GM12878 (cell line): ENCODE measurements around the gene ZNF17. TPM values are rescaled to one million over a fixed set of nuclear protein-coding genes. Genes with fewer than 3 reads are reported as not detected.

ENCODE experiments used
- ATAC-seq: fragments of 200-7000 bp; cut with Tn5 transposase; 3 replicates; pipeline ENCODE4 v1.9.1; 2020; ENCODE audit warnings: mild to moderate bottlenecking, moderate library complexity
- BruUV-seq: library from RNA; stranded (reverse); fragments of 400-500 nt; replicated peaks from 2 replicates; lab custom pipeline; 2021; lab: Mats Ljungman, UMichigan
- CTCF ChIA-PET: fragments of 300-600 bp; sonication (Branson Sonifier 250); formaldehyde crosslinking; extraction: SDS; loops from one replicate; lab custom pipeline; 2021; ENCODE audit warnings: inconsistent platforms; lab: Yijun Ruan, JAX
- POLR2A ChIA-PET: fragments of 350-600 bp; formaldehyde crosslinking; extraction: SDS; loops from one replicate; lab custom pipeline; 2021; ENCODE audit warnings: inconsistent platforms; lab: Charles Lee
- RAD21 ChIA-PET: fragments of 300-600 bp; sonication (Branson Sonifier 250); formaldehyde crosslinking; loops from one replicate; lab custom pipeline; 2023; ENCODE audit warnings: antibody characterized with exemption; ENCODE audit not compliant: unreplicated experiment; lab: Charles Lee
- SMC1A ChIA-PET: fragments of 300-600 bp; sonication (Branson Sonifier 250); formaldehyde crosslinking; loops from one replicate; lab custom pipeline; 2023; ENCODE audit not compliant: unreplicated experiment, uncharacterized antibody; lab: Charles Lee
- DNase-seq: peaks from one replicate; pipeline ENCODE4 v3.0.0-alpha.2; 2011; ENCODE audit warnings: low read depth, low spot score
- FAIRE-seq: peaks from 3 replicates; lab custom pipeline; 2011; peaks lifted over from hg19 to GRCh38; lab: Jason Lieb, UNC
- H2AFZ ChIP-seq: 2 replicates; pipeline ENCODE4 v1.6.0; 2011; ENCODE audit warnings: low read depth, low read length, control low read depth; ENCODE audit not compliant: control insufficient read depth
- H3K27ac ChIP-seq: 2 replicates; pipeline ENCODE4 v1.5.1; 2011; ENCODE audit warnings: control low read depth; ENCODE audit not compliant: control insufficient read depth, insufficient read depth
- H3K27me3 ChIP-seq, 2 experiments: replicated peaks in 1 of 2; 2 replicates each; pipeline versions ENCODE4 v1.6.0 to v1.6.1; 2011; ENCODE audit warnings: low read length in 1 of 2; ENCODE audit not compliant: control insufficient read depth in 2 of 2, insufficient read depth in 2 of 2
- H3K36me3 ChIP-seq, 2 experiments: 2 replicates each; pipeline ENCODE4 v1.5.1; 2011; ENCODE audit warnings: low read length in 1 of 2; ENCODE audit not compliant: control insufficient read depth in 2 of 2, insufficient read depth in 2 of 2
- H3K4me1 ChIP-seq: 2 replicates; pipeline ENCODE4 v1.6.1; 2011; ENCODE audit warnings: mild to moderate bottlenecking, low read length, moderate library complexity, mixed read lengths; ENCODE audit not compliant: control insufficient read depth, insufficient read depth
- H3K4me2 ChIP-seq: 2 replicates; pipeline ENCODE4 v1.6.0; 2011; ENCODE audit warnings: control low read depth; ENCODE audit not compliant: control insufficient read depth, insufficient read depth
- H3K4me3 ChIP-seq: fragments of 200-600 bp; sonication (generic); 2 replicates; pipeline ENCODE4 v1.5.1; 2016
- H3K79me2 ChIP-seq: 2 replicates; pipeline ENCODE4 v1.6.0; 2011; ENCODE audit warnings: low read length; ENCODE audit not compliant: control insufficient read depth, insufficient read depth
- H3K9ac ChIP-seq: 2 replicates; pipeline ENCODE4 v1.8.0; 2011; ENCODE audit warnings: low read length, control low read depth, mixed read lengths; ENCODE audit not compliant: control insufficient read depth, insufficient read depth
- H3K9me3 ChIP-seq: replicated peaks from 3 replicates; pipeline ENCODE4 v1.5.1; 2011; ENCODE audit warnings: mild to moderate bottlenecking, low read length; ENCODE audit not compliant: control insufficient read depth, insufficient read depth
- H4K20me1 ChIP-seq: 2 replicates; pipeline ENCODE4 v1.6.0; 2011; ENCODE audit not compliant: control insufficient read depth, insufficient read depth
- BHLHE40 ChIP-seq, 2 experiments: fragments of 450-650 bp in 1 of 2; IDR thresholded peaks; 2 replicates each; pipeline ENCODE4 v1.6.1; 2011 to 2017; ENCODE audit warnings: low read depth in 2 of 2, borderline replicate concordance in 1 of 2, improper control_type of control experiment in 1 of 2, low read length in 1 of 2, mild to moderate bottlenecking in 1 of 2
- DPF2 ChIP-seq: fragments of 450-650 bp; IDR thresholded peaks from 2 replicates; pipeline ENCODE4 v1.6.1; 2017; ENCODE audit warnings: mild to moderate bottlenecking
- ETV6 ChIP-seq, 2 experiments: fragments of 450-650 bp in 1 of 2; IDR thresholded peaks in 1 of 2; conservative IDR thresholded peaks in 1 of 2; 2 replicates each; pipeline ENCODE4 v1.6.1; 2014; ENCODE audit warnings: antibody characterized with exemption in 1 of 2, borderline replicate concordance in 1 of 2, low read depth in 1 of 2, mild to moderate bottlenecking in 1 of 2, moderate library complexity in 1 of 2
- IKZF2 ChIP-seq, 2 experiments: fragments of 450-650 bp; IDR thresholded peaks; 2 replicates each; pipeline ENCODE4 v1.6.1; 2017; ENCODE audit warnings: mild to moderate bottlenecking in 2 of 2, moderate library complexity in 2 of 2
- KAT2A ChIP-seq: conservative IDR thresholded peaks from 2 replicates; pipeline ENCODE4 v1.6.1; 2011; ENCODE audit warnings: low read depth, low read length; ENCODE audit not compliant: control insufficient read depth
- MTA3 ChIP-seq: IDR thresholded peaks from 2 replicates; pipeline ENCODE4 v1.6.1; 2012; ENCODE audit warnings: low read length, inconsistent platforms, borderline replicate concordance
- NFXL1 ChIP-seq: fragments of 450-650 bp; IDR thresholded peaks from 2 replicates; pipeline ENCODE4 v1.6.1; 2017; ENCODE audit warnings: antibody characterized with exemption, mild to moderate bottlenecking, borderline replicate concordance
- NR2C1 ChIP-seq: fragments of 450-650 bp; IDR thresholded peaks from 2 replicates; pipeline ENCODE4 v1.6.1; 2017; ENCODE audit warnings: antibody characterized with exemption, mild to moderate bottlenecking, moderate library complexity
- PKNOX1 ChIP-seq: fragments of 450-650 bp; IDR thresholded peaks from 2 replicates; pipeline ENCODE4 v1.6.1; 2016; ENCODE audit warnings: mild to moderate bottlenecking
- RELB ChIP-seq: fragments of 450-650 bp; IDR thresholded peaks from 2 replicates; pipeline ENCODE4 v1.6.1; 2017; ENCODE audit warnings: low read depth, mild to moderate bottlenecking, moderate library complexity
- ZSCAN29 ChIP-seq: fragments of 450-650 bp; IDR thresholded peaks from 2 replicates; pipeline ENCODE4 v1.6.1; 2017; ENCODE audit warnings: mild to moderate bottlenecking, moderate library complexity
- WGBS: methylation state at CpG from one replicate; pipeline ENCODE4 v1.1.6; 2016; ENCODE audit warnings: low lambda C conversion rate; ENCODE audit not compliant: insufficient replicate concordance, insufficient coverage; ENCODE audit errors: missing lambda C conversion rate; 5-methylcytosine and 5-hydroxymethylcytosine counted together
- in situ Hi-C: fragments of 300-500 bp; cut with MboI; formaldehyde crosslinking; loops from 9 replicates; pipeline ENCODE4 v1.14.3; 2018; ENCODE audit warnings: mixed read lengths
- intact Hi-C: fragments of 100-400 bp; cut with micrococcal nuclease; formaldehyde crosslinking; loops from one replicate; pipeline ENCODE4 v1.14.2; 2022; ENCODE audit not compliant: unreplicated experiment
- polyA plus RNA-seq, 11 experiments: library from polyadenylated mRNA; depleted of rRNA in 4 of 11; unstranded in 6 of 11; stranded (reverse) in 5 of 11; fragments of >200 nt; fragmentation: Nextera tagmentation in 4 of 11; fragmentation: Illumina TruSeq in 1 of 11; extraction: Ambion mirVana in 4 of 11; extraction: Trizol in 1 of 11; gene quantifications; 1 replicate in 1 of 11; 2 replicates in 10 of 11; pipeline versions ENCODE4 v1.2.1 to v1.2.3, GENCODE V29; 2011 to 2016; ENCODE audit warnings: inconsistent platforms in 2 of 11, missing spikeins in 2 of 11, low read depth in 1 of 11
- total RNA-seq, 4 experiments: library from RNA; depleted of rRNA in 3 of 4; stranded (reverse); fragments of >200 nt in 3 of 4; fragmentation: Illumina TruSeq in 1 of 4; extraction: Trizol in 1 of 4; gene quantifications; 2 replicates each; pipeline versions ENCODE4 v1.2.1 to v1.2.3, GENCODE V29; 2013 to 2021
- TF ChIP-seq, protein P1 (sequence below): IDR thresholded peaks from 2 replicates; pipeline ENCODE4 v1.6.1; 2012; ENCODE audit warnings: low read depth, low read length, improper control_type of control experiment
- TF ChIP-seq, protein P2 (sequence below): fragments of 450-650 bp; formaldehyde crosslinking; IDR thresholded peaks from 2 replicates; pipeline ENCODE4 v1.4.0; 2022; ENCODE audit warnings: mild to moderate bottlenecking, moderate library complexity

The ZNF17 gene
- total and polyA plus RNA-seq, 10 of the 15 experiments (the other 5 are each of a cell fraction or from before 2014, with no cell fraction given): 4.4 to 11.3 (median 7.8) TPM

- TF ChIP-seq, protein P1, sequence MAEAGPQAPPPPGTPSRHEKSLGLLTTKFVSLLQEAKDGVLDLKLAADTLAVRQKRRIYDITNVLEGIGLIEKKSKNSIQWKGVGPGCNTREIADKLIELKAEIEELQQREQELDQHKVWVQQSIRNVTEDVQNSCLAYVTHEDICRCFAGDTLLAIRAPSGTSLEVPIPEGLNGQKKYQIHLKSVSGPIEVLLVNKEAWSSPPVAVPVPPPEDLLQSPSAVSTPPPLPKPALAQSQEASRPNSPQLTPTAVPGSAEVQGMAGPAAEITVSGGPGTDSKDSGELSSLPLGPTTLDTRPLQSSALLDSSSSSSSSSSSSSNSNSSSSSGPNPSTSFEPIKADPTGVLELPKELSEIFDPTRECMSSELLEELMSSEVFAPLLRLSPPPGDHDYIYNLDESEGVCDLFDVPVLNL: no peak
- TF ChIP-seq KAT2A: no peak
- no peak for TF ChIP-seq BHLHE40 (IDR thresholded peaks at IDR 0.05; ENCODE audit: borderline replicate concordance in 1 of 2, low read depth in 2 of 2, low read length in 1 of 2)
- no peak for TF ChIP-seq NR2C1
- TF ChIP-seq ZSCAN29: no peak
Measured at GRCh38 chr19:57398868-57399267, 12.1 kb upstream of the ZNF17 start (continued).

DNA sequence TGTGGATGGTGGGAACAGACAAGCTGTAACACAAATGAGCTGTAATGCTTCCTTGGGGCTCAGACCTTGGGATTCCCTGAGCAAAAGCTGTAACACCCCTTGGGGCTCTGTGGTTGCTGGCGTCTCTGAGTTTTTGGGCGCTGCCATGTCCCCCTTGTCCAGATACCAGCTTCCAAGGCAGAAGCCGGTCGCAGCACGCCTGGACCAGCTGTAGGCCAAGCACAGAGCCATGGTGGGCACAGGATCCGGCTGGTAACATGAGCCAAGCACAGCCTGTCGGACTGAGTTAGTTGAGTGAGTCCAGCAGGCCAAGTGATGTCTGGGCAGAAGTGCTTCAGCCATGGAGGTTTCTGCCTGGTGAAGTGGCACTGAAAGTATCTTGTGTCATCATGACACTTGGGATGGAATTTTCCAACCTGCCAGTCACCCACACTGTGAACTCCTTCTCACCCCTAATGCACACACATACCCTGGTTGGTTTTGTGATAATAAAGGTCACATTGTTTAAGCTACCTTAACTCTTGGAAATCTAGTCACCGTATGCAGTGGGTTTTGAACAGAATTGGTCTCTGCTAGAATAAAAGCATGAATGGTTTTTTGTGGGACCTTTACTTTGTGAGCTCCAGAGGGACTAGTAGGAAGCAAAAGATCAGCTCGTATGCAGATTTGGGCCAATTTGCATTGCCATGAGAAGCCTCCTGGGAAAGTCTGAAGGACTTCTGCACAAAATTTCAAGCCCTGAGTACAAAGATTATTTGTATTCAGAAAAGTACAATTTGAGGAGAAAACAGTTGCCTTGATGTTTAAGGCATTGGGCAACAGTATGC lies 7.0 kb upstream of the ZNF17 start:
- FAIRE-seq: no peak
- no peak for TF ChIP-seq ETV6 (conservative IDR thresholded peaks at IDR 0.05 in 1 of 2, IDR thresholded peaks at IDR 0.05 in 1 of 2; ENCODE audit: borderline replicate concordance in 1 of 2, low read depth in 1 of 2)
- no peak for TF ChIP-seq PKNOX1
- no peak for TF ChIP-seq RELB
- no peak for TF ChIP-seq MTA3
- TF ChIP-seq IKZF2 (IDR thresholded peaks at IDR 0.05): no peak
- no peak for TF ChIP-seq DPF2
- TF ChIP-seq, protein P2, sequence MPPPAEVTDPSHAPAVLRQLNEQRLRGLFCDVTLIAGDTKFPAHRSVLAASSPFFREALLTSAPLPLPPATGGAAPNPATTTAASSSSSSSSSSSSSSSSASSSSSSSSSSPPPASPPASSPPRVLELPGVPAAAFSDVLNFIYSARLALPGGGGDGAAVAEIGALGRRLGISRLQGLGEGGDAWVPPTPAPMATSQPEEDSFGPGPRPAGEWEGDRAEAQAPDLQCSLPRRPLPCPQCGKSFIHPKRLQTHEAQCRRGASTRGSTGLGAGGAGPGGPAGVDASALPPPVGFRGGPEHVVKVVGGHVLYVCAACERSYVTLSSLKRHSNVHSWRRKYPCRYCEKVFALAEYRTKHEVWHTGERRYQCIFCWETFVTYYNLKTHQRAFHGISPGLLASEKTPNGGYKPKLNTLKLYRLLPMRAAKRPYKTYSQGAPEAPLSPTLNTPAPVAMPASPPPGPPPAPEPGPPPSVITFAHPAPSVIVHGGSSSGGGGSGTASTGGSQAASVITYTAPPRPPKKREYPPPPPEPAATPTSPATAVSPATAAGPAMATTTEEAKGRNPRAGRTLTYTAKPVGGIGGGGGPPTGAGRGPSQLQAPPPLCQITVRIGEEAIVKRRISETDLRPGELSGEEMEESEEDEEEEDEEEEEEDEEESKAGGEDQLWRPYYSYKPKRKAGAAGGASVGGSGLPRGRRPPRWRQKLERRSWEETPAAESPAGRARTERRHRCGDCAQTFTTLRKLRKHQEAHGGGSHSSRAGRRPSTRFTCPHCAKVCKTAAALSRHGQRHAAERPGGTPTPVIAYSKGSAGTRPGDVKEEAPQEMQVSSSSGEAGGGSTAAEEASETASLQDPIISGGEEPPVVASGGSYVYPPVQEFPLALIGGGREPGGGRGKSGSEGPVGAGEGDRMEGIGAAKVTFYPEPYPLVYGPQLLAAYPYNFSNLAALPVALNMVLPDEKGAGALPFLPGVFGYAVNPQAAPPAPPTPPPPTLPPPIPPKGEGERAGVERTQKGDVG (CRISPR knock-in tag): no peak
- TF ChIP-seq NFXL1: no peak

More for the DNA sequence above, 7.0 kb upstream of the ZNF17 start:
- H3K4me2 ChIP-seq: no peak overlapping the region
- H3K4me3 ChIP-seq: no peak overlapping the region
- WGBS: 93% methylated on average over 9 of the region's 9 CpGs
- BruUV-seq: no TSS peak
- intact Hi-C loops (loop anchor here (10.0 kb wide), 1 partner anchor 481 kb away; the partner anchor contains the start of gene ZNF814), in situ Hi-C loops (no loop called here)
- H3K9me3 ChIP-seq: no peaks in the 10 kb centered on the region; the same call in 1 of the 3 replicates
- H4K20me1 ChIP-seq: no peaks in the 10 kb centered on the region
- H3K27ac ChIP-seq: no peak overlapping the region
- ChIA-PET CTCF (interaction anchor here (0.7 to 3.1 kb wide), 4 partner anchors 10 to 23 kb away, joined by 3 to 8 read pairs (median 4); no protein-coding TSS in a partner anchor), SMC1A (interaction anchor here (0.7 to 0.9 kb wide), 2 partner anchors 14 to 428 kb away, joined by 3 read pairs; no protein-coding TSS in a partner anchor), POLR2A (interaction anchor here (0.5 to 0.6 kb wide), 2 partner anchors 28 to 323 kb away, joined by 6 to 7 read pairs; partner anchors contain the start of gene ZNF671), RAD21 (no interaction called here)
- no peaks in the 10 kb centered on the region for H3K27me3 ChIP-seq
- H3K79me2 ChIP-seq: no peaks in the 10 kb centered on the region
- peaks cover 1 to 3% of the 10 kb centered on the region in 2 experiments; a peak in 3 of 4 replicates for H3K36me3 ChIP-seq
- no peak overlapping the region for H3K9ac ChIP-seq
- H2AFZ ChIP-seq: no peak overlapping the region
- DNase-seq (no peak), ATAC-seq (no peak)
- no peaks in the 10 kb centered on the region for H3K4me1 ChIP-seq
